Tibial nerve (tissue), 4 donors: ENCODE measurements around the gene COL4A6. TPM values are rescaled to one million over a fixed set of nuclear protein-coding genes. Genes with fewer than 3 reads are reported as not detected.

Experiments
- DNase-seq, 2 donors: peaks; one replicate each; pipeline ENCODE4 v3.0.0-alpha.2; 2019; ENCODE audit warnings: low spot score in 2 of 2
- H3K27ac ChIP-seq, 4 donors: fragments of 200-600 bp; sonication (generic) in 3 of 4; one replicate each; pipeline ENCODE4 v1.5.1; 2017 to 2019; ENCODE audit warnings: mild to moderate bottlenecking in 1 of 4
- H3K27me3 ChIP-seq, 2 donors: fragments of 200-600 bp; sonication (generic) in 1 of 2; one replicate each; pipeline versions ENCODE4 v1.5.1 to v1.6.0; 2017 to 2019
- H3K36me3 ChIP-seq, 3 donors: fragments of 200-600 bp; sonication (generic); one replicate each; pipeline ENCODE4 v1.5.1; 2018 to 2019
- H3K4me1 ChIP-seq, 4 donors: fragments of 200-600 bp; sonication (generic) in 3 of 4; one replicate each; pipeline ENCODE4 v1.5.1; 2017 to 2019
- H3K4me3 ChIP-seq, 4 donors: fragments of 200-600 bp; sonication (generic) in 3 of 4; one replicate each; pipeline ENCODE4 v1.5.1; 2017 to 2019; ENCODE audit warnings: mild to moderate bottlenecking in 1 of 4, moderate library complexity in 1 of 4
- H3K9me3 ChIP-seq, 4 donors: fragments of 200-600 bp; sonication (generic) in 3 of 4; one replicate each; pipeline ENCODE4 v1.5.1; 2017 to 2019
- EP300 ChIP-seq, 2 donors: sonication (generic); formaldehyde crosslinking; IDR thresholded peaks; one replicate each; pipeline ENCODE4 v1.6.1; 2017; ENCODE audit warnings: antibody characterized with exemption in 2 of 2, mild to moderate bottlenecking in 1 of 2
- POLR2A ChIP-seq, 2 donors: fragments of 450-650 bp; IDR thresholded peaks; one replicate each; pipeline ENCODE4 v1.6.1; 2017; ENCODE audit warnings: antibody characterized with exemption in 2 of 2, mild to moderate bottlenecking in 2 of 2, moderate library complexity in 2 of 2
- WGBS, 2 donors: methylation state at CpG; one replicate each; pipeline ENCODE4 v1.1.5; 2018; 5-methylcytosine and 5-hydroxymethylcytosine counted together
- total RNA-seq, 4 donors: library from RNA; depleted of rRNA; stranded (reverse); fragments of >200 nt; gene quantifications; one replicate each; pipeline ENCODE4 v1.1.0, GENCODE V29; 2016
- TF ChIP-seq, protein P1 (sequence below), 5 experiments: fragments of 200-600 bp in 3 of 5; fragments of 450-650 bp in 2 of 5; sonication (generic) in 3 of 5; IDR thresholded peaks; one replicate each; pipeline ENCODE4 v1.5.1; 2016 to 2019; ENCODE audit warnings: antibody characterized with exemption in 5 of 5, mild to moderate bottlenecking in 3 of 5, moderate library complexity in 2 of 5

Gene COL4A6
- total RNA-seq, 4 donors from 2014 or later: under 0.01 to 1.4 (median 0.21) TPM

GRCh38 chrX:108138814-108139702, 299.2 kb downstream of the COL4A6 start:
- no peak for DNase-seq
- no peaks in the 10 kb centered on the region for H3K4me1 ChIP-seq
- H3K27me3 ChIP-seq: peaks cover 0 to 10% of the 10 kb centered on the region in 2 donors
- TF ChIP-seq, protein P1, sequence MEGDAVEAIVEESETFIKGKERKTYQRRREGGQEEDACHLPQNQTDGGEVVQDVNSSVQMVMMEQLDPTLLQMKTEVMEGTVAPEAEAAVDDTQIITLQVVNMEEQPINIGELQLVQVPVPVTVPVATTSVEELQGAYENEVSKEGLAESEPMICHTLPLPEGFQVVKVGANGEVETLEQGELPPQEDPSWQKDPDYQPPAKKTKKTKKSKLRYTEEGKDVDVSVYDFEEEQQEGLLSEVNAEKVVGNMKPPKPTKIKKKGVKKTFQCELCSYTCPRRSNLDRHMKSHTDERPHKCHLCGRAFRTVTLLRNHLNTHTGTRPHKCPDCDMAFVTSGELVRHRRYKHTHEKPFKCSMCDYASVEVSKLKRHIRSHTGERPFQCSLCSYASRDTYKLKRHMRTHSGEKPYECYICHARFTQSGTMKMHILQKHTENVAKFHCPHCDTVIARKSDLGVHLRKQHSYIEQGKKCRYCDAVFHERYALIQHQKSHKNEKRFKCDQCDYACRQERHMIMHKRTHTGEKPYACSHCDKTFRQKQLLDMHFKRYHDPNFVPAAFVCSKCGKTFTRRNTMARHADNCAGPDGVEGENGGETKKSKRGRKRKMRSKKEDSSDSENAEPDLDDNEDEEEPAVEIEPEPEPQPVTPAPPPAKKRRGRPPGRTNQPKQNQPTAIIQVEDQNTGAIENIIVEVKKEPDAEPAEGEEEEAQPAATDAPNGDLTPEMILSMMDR (IDR thresholded peaks at IDR 0.05): peak in 2 of 5 experiments; percentile 5 to 13
- TF ChIP-seq POLR2A (IDR thresholded peaks at IDR 0.05) (no peak), EP300 (IDR thresholded peaks at IDR 0.05) (no peak)
- no peak overlapping the region for H3K4me3 ChIP-seq
- no peaks in the 10 kb centered on the region for H3K9me3 ChIP-seq
- 61 to 87% methylated on average over 7 of the region's 7 CpGs for WGBS, 2 donors
- H3K36me3 ChIP-seq: peaks cover 0 to 69% (median 0%) of the 10 kb centered on the region in 3 donors
- H3K27ac ChIP-seq: no peak overlapping the region

GRCh38 chrX:108134724-108135123, 303.5 kb downstream of the COL4A6 start:
- no peak for DNase-seq
- Histone ChIP-seq H3K4me1 (no peaks in the 10 kb centered on the region), H3K27ac (no peak overlapping the region), H3K4me3 (no peak overlapping the region), H3K9me3 (no peaks in the 10 kb centered on the region), H3K36me3 (peaks cover 0 to 59% (median 0%) of the 10 kb centered on the region in 3 donors), H3K27me3 (peaks cover 0 to 10% of the 10 kb centered on the region in 2 donors)
- TF ChIP-seq EP300 (IDR thresholded peaks at IDR 0.05): no peak
- TF ChIP-seq, protein P1 (IDR thresholded peaks at IDR 0.05): no peak
- no peak for TF ChIP-seq POLR2A (IDR thresholded peaks at IDR 0.05)
- WGBS, 2 donors: 55 to 100% methylated on average over 1 of the region's 1 CpG

GRCh38 chrX:108132876-108133275, 305.3 kb downstream of the COL4A6 start:
- Histone ChIP-seq H3K4me3 (no peak overlapping the region), H3K27me3 (peaks cover 0 to 10% of the 10 kb centered on the region in 2 donors), H3K4me1 (no peaks in the 10 kb centered on the region), H3K9me3 (no peaks in the 10 kb centered on the region), H3K36me3 (peaks cover 0 to 44% (median 0%) of the 10 kb centered on the region in 3 donors), H3K27ac (no peak overlapping the region)
- TF ChIP-seq EP300 (IDR thresholded peaks at IDR 0.05) (no peak), POLR2A (IDR thresholded peaks at IDR 0.05) (no peak)
- TF ChIP-seq, protein P1 (IDR thresholded peaks at IDR 0.05): no peak
- DNase-seq: no peak
- 70 to 74% methylated on average over 2 of the region's 2 CpGs for WGBS, 2 donors

DNA sequence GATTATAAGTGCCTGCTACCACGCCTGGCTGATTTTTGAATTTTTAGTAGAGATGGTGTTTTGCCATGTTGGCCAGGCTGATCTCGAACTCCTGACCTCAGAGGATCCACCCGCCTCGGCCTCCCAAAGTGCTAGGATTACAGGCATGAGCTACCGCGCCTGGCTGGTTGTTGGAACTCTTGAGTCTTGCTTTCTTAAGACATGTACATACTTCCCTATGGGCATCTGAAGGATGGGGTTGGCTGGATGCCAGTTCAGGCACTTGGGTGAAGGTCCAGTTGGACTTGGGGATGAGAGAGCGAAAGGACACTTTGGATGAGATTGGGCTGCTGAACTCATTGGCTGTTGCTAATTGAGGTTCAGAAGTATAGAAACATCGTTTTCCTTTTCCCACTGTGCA, 306.2 kb downstream of the COL4A6 start:
- H3K36me3 ChIP-seq: peaks cover 0 to 37% (median 0%) of the 10 kb centered on the region in 3 donors
- no peaks in the 10 kb centered on the region for H3K9me3 ChIP-seq
- TF ChIP-seq EP300 (IDR thresholded peaks at IDR 0.05) (no peak), POLR2A (IDR thresholded peaks at IDR 0.05) (no peak)
- TF ChIP-seq, protein P1 (IDR thresholded peaks at IDR 0.05): no peak
- H3K4me3 ChIP-seq: no peak overlapping the region
- no peak overlapping the region for H3K27ac ChIP-seq
- DNase-seq: no peak
- WGBS, 2 donors: 87 to 100% methylated on average over 8 of the region's 8 CpGs
- H3K27me3 ChIP-seq: peaks cover 0 to 10% of the 10 kb centered on the region in 2 donors
- no peaks in the 10 kb centered on the region for H3K4me1 ChIP-seq

DNA sequence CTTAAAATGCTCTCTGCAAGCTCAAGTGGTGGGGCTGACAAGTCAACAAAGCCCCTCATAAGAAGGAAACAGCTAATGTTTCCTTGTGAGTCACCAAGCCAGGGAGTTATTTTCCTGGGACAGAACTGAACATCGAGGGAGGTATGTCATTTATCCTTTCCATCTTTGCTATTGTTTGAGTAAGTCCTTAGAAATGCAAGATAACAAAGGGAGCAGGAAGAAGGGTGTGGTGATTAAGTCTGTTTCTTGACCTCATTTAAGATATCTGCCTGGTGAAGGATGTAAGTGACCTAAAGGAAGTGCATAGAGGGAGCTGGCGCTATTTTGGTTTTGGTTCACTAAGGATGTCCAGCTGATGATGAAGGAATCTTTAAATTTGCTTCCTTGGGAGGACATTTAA, 306.8 kb downstream of the COL4A6 start:
- peaks cover 0 to 36% (median 0%) of the 10 kb centered on the region in 3 donors for H3K36me3 ChIP-seq
- H3K9me3 ChIP-seq: no peaks in the 10 kb centered on the region
- TF ChIP-seq EP300 (IDR thresholded peaks at IDR 0.05) (no peak), POLR2A (IDR thresholded peaks at IDR 0.05) (no peak)
- TF ChIP-seq, protein P1 (IDR thresholded peaks at IDR 0.05): no peak
- H3K27ac ChIP-seq: no peak overlapping the region
- peaks cover 0 to 10% of the 10 kb centered on the region in 2 donors for H3K27me3 ChIP-seq
- 79 to 86% methylated on average over 2 of the region's 2 CpGs for WGBS, 2 donors
- H3K4me1 ChIP-seq: no peaks in the 10 kb centered on the region
- no peak overlapping the region for H3K4me3 ChIP-seq
- DNase-seq: no peak
